Stimulated activated CD4-positive, alpha-beta T cell treated with anti-CD3 and anti-CD28 coated beads, Interleukin-4, amount 100 ng/mL, for 24 hours (primary cell): ENCODE results near the gene EFHC2.

Experiments
- DNase-seq: peaks from one replicate; pipeline ENCODE4 v3.0.0-alpha.2; 2020

Gene EFHC2

DNA sequence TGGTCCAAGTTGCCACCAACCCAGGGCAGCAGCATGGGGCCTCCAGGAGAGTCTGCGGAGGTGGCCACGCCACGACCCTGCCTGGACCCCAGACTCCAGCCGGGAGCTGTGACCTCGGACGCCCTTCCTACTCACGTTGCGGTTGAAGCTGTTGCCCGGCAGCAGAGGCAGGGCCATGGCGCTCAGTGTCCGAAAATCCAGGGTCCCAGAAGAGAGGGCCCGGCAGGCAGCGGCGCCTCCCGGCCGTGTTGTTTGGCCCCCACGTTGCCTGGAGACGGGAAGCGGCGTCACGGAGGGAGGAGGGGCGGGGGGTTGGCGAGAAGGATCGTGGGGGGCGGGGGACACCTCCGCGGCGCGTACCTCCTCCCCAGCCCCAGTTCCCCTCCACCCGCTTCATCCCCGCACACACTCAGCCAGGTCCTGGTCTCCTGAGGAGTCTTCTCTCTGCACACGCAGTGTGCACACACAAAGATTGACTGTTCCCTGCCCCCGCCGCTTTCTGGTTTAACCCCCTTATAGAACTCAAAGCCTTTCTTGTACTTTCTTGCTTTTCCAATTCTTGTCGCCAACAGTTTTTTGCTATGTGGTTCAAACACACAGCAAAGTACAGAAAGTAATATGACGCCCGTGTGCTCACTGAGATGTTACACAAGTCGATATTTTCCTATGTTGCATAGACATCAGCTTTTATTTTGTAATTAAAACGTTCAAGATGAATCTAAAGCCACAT is at the start of gene EFHC2:
EFHC2 (minus strand) TSS at position 261 of the 730 bp plus-strand sequence; CDS start at position 177, 84 bp downstream.
- DNase-seq, result peak; percentile 47

DNA sequence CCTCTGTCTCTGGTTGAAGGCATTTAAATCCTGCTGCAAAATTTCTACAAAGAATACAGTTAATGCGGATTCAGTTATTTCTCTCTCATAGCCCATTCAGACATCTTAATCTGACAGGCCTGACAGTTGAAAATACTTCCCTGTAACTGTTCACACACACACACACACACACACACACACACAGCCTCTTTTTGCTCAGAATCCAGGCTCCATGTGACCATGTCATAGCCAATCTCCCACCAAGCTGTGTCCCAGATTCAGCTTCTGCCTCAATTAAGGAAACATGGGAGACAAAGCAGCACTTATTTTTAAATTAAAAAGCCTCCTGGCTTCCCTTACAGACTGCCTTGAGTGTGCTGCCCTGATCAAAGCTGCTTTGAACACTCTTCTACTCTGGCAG is 49.3 kb upstream of the EFHC2 start:
- no peak for DNase-seq

GRCh38 chrX:44384688-44385338 is 41.3 kb upstream of the EFHC2 start:
- DNase-seq, result no peak

DNA sequence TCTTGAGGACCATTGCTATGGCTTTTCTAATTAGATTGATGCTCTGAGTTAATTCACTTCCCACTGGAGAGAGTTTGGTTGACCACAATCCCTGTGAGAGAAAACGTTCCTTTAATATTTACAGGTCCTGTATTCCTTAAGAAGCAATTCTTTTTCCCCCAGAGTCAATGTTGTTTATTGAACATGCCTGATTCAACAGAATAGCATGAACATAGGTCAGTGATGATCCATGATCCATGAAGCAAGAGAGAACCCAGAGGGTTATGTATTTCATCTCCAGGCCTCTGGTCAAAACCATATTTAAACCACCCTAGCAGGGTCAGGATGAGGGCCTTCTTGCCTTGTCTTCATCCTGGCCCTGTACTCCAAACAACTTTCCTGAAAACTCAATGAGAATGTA is 39.4 kb upstream of the EFHC2 start:
- no peak for DNase-seq

- no peak for DNase-seq
Observed at GRCh38 chrX:44352758-44353157, 9.3 kb upstream of the EFHC2 start.

DNA sequence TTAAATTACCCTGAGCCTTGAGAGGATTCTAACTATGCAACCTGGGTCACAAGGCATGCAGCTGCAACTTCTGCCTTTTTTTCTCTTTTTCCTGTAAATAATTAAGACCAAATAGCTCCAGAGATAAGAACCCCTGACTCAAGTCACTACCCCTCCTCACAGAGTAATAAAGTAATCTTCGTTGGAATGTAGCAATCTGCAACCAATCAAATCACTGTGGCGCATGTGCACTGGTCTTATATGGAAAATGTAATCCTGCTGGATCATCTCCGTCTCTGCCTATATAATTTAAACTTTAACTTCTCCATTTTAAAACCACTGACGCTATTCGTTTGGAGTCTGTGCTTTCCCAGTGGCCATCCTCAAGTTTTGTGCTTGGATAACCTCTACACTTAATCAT is 6.1 kb upstream of the EFHC2 start:
- DNase-seq, result no peak

DNA sequence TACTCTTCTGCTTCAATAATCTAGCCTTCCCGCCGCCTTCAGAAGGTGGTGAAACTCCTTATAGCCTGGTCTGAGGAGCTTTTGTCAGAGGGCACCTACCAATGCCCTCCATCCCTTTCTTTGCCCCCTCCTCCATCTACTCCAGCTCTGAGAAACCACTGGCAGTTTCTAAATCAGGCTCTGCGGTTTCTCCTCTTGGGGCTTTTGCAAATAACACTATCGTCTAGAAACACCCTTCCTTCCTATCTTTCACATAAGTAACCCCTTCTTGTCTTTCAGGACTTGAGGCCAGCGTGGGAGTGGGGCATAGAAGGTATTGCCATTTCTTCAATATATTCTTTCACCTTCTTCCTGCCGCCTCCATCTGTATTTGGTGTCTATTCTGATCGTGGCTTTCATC is 1.2 kb upstream of the EFHC2 start:
- no peak for DNase-seq

- peak; percentile 51 for DNase-seq
Observed at GRCh38 chrX:44344194-44344593, 722 bp upstream of the EFHC2 start.

GRCh38 chrX:44342866-44343265 is 606 bp downstream of the EFHC2 start:
- DNase-seq, result no peak

DNA sequence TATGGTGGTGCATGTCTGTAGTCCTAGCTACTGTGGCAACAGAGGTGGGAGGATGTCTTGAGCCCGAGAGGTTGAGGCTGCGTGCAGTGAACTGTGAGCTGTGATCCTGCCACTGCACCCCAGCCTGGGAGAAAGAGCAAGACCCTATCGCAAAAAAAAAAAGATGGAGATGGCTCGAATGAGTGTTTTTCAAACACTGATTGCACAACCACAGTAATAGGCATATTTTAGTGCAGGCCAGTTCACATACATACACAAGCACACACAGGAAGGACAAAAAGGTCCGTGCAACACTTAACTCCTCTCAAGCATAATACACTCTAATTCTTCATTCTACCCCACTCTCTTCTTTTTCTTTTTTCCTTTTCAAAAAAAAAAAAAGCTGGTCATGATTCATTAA is 5.1 kb downstream of the EFHC2 start:
- DNase-seq, result no peak

DNA sequence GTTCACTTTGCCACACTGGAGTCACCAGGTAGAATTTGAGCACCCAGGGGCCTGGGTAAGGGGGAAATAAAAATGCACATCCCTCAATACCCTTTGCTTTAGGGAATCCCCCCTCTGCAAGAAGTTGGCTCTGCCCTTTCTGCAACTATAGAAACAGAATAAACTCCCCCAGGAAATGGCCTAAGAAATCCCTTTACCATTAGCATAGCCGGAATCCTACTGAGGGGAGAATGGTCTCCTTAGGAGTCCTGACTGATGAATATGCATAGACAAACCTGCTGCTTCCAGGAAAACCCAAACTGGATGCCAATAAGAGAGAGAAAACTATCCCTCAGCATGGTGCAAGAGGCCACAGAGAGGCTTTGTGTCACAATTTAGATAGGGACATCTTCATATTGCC is 11.0 kb downstream of the EFHC2 start:
- no peak for DNase-seq

- DNase-seq, result no peak
Observed at GRCh38 chrX:44330227-44330626, 13.2 kb downstream of the EFHC2 start.

- no peak for DNase-seq
Observed at GRCh38 chrX:44319550-44319949, 23.9 kb downstream of the EFHC2 start.

DNA sequence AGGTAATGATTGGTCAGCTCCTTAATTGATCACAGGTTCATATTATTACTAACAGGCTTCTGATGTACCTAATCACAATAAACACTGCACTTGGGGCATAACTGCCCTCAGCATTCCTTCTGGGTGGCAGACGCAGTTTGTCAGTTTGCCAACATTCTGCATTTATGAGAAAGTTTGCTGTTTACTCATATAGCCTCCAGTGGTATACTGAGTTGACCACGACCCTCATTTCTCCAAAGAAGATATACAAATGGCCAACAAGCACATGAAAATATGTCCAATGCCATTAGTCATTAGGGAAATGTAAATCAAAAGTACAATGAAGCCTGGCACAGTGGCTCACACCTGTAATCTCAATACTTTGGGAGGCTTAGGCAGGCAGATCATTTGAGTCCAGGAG is 26.3 kb downstream of the EFHC2 start:
- no peak for DNase-seq

DNA sequence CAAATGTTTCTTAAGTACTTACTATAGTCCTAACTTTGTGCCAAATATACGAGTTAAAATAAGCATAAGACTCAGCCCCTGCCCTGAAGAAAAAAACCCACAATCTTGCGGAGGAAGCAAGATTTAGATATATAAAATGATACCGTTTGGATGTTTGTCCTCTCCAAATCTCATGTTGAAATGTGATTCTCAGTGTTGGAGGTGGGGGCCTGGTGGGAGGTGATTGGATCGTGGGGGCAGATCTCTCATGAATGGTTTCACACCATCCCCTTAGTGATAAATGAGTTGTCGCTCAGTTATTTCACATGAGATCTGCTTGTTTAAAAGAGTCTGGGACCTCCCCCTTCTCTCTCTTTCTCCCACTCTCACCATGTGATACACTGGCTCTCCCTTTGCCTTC is 28.7 kb downstream of the EFHC2 start:
- DNase-seq, result no peak

DNA sequence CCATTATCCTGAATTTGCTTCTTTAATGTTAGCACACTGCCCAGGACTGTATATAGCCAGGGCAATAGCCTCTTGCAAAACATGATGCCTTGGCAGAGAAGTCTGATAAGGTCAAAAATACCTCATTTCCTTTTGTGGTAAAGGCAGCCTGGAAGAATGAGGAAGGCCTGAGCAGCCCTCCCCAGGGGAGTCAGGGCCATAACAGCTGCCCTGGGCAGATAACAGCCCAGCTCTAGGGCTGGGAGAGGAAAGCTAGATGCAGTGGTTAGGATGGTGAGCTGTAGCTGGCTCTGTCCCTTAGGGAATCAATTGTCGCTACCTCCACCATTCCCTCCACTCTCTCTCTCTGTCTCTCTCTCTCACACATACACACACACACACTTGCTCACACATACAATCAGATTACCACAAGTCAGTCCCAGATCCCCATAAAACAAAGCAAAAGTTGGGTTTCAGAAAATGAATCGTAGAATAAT is 29.2 kb downstream of the EFHC2 start:
- DNase-seq, result no peak

DNA sequence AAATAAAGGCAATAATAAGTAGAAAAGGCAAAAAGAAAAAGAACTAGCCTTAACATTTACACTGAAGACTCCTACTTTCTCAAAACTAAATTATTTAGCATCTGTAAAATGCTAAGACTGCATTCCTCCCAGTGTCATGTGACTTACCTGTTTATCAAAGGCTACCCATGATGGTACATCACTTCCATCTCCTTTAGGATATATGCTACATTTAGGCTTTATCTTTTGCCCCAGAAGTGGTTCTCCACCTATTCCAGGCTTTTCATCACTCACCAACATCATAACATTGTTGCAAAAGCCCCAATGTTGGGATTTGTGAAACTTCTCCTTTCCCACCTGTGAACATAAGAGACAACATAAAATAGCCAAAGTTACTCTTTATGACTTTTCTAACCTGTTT is 31.1 kb downstream of the EFHC2 start:
- DNase-seq, result no peak

DNA sequence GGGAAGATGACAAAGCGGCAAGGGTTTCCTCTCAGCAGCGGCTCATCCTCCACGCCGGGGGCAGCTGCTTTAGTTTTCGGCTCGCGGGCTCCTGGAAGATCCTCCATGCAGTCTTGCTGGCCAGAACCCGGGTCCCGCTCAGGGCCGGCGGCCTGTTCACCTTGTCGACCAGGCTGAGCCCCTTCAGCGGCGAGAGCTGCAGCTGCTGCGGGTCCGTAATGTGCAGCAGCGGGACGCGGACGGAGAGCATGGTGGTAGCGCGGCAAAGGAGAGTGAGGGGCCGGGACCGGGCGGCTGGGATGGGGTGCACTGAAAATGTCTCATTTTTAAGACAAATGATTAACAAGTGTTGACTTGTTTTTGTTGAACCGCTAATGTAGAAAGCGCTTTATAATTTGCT is 33.2 kb downstream of the EFHC2 start:
- no peak for DNase-seq

GRCh38 chrX:44308869-44309268 is 34.6 kb downstream of the EFHC2 start:
- DNase-seq, result no peak

DNA sequence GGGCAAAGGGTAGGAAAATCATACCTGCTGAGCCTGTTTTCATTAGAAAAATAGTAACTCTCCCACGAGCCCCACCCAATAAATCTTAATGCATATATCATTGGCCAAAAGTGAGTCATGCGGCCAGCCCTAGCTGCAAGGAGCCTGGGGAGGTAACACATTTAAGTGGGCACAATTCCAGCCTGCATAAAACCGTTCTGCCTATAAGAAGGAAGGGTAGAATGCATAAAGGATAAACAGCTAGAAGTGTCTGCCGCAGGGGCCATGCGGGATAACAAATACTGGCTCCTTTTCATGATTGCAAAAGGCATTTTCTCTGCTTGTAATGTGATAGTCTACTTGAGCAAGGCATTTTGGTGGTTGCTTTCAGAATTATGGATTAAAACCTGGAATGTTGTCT is 37.1 kb downstream of the EFHC2 start:
- DNase-seq, result no peak

DNA sequence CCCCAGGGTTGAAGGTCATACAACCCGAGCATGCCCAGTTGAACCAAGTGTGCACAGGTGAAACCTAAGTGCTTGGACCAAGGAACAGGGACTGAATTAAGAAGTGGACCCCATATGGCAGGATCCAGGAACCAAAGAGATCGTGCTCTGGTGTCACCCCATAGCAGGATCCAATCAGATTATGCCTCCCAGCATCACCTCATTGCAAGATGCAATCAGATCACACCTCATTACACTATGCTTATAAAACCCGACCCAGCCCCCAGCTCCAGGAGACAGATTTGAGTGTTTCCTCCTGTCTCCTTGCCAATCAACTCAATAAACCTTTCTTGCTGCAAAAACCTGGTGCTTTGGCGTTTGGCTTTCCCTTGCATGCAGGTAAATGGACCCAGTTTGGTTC is 37.6 kb downstream of the EFHC2 start:
- no peak for DNase-seq

DNA sequence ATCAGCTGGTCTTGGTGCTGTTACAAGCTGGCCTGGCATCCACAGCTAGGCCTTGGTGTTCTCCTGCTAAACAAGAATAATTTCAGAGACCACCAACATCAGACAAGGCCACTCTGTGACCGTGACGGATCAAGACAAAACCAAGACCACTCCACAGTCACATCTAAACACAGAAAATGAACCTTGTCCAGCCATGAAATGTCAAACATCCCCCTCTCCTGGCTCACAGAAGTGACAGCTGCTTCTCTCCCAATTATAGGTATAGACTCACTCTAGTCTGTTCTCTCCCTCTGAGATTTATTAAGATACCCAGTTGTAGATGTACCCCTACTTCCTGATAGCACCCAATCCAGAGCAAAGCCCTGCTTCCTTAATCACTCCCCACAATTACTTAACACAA is 40.4 kb downstream of the EFHC2 start:
- DNase-seq, result no peak

- no peak for DNase-seq
Observed at GRCh38 chrX:44299177-44299576, 44.3 kb downstream of the EFHC2 start.

GRCh38 chrX:44291468-44292092 is 51.9 kb downstream of the EFHC2 start:
- no peak for DNase-seq
